Progenitor cell of endocrine pancreas (in vitro differentiated cells): ENCODE data around the gene VEPH1. TPM values are rescaled to one million over a fixed set of nuclear protein-coding genes. Genes with fewer than 3 reads are reported as not detected.

Experiments
- DNase-seq: peaks from one replicate; pipeline ENCODE4 v3.0.0; 2021; ENCODE audit warnings: low spot score; ENCODE audit not compliant: unreplicated experiment
- H3K27ac Mint-ChIP-seq: 2 replicates; pipeline ENCODE4 v1.8.0; 2021; ENCODE audit warnings: mild to moderate bottlenecking, moderate library complexity, mixed read lengths
- H3K27me3 Mint-ChIP-seq: 2 replicates; pipeline ENCODE4 v1.8.0; 2021; ENCODE audit warnings: mixed read lengths
- H3K36me3 Mint-ChIP-seq: 2 replicates; pipeline ENCODE4 v1.8.0; 2022; ENCODE audit warnings: mixed read lengths; ENCODE audit not compliant: insufficient read depth
- H3K4me1 Mint-ChIP-seq: 2 replicates; pipeline ENCODE4 v1.8.0; 2021; ENCODE audit warnings: low read depth, mixed read lengths
- H3K4me3 Mint-ChIP-seq: 2 replicates; pipeline ENCODE4 v1.8.0; 2021; ENCODE audit warnings: low read depth, mild to moderate bottlenecking, moderate library complexity, mixed read lengths
- H3K9me3 Mint-ChIP-seq: 2 replicates; pipeline ENCODE4 v1.8.0; 2021; ENCODE audit warnings: low read depth, mixed read lengths
- CTCF ChIP-seq: fragments of 200-600 bp; sonication (generic); IDR thresholded peaks from one replicate; pipeline ENCODE4 v1.5.0; 2021; ENCODE audit warnings: antibody characterized with exemption, mild to moderate bottlenecking; ENCODE audit not compliant: unreplicated experiment
- total RNA-seq: library from RNA; stranded (reverse); gene quantifications from 2 replicates; pipeline ENCODE4 v1.2.1, GENCODE V29; 2021

Gene VEPH1
- total RNA-seq, 1 donor from 2014 or later: 12.3 TPM

- peaks cover 14% of the 10 kb centered on the region for H3K4me1 Mint-ChIP-seq
- DNase-seq: no peak
- H3K27ac Mint-ChIP-seq: no peak overlapping the region
- peaks cover 3% of the 10 kb centered on the region for H3K36me3 Mint-ChIP-seq
- H3K9me3 Mint-ChIP-seq: peaks cover 8% of the 10 kb centered on the region
- no peaks in the 10 kb centered on the region for H3K27me3 Mint-ChIP-seq
- H3K4me3 Mint-ChIP-seq: no peak overlapping the region
- TF ChIP-seq CTCF: no peak
Measured at GRCh38 chr3:157522648-157523047, 19.4 kb upstream of the VEPH1 start.

- peaks cover 19% of the 10 kb centered on the region for H3K4me1 Mint-ChIP-seq
- no peak for DNase-seq
- no peak for TF ChIP-seq CTCF
- H3K27ac Mint-ChIP-seq: no peak overlapping the region
- no peaks in the 10 kb centered on the region for H3K27me3 Mint-ChIP-seq
- H3K4me3 Mint-ChIP-seq: no peak overlapping the region
- H3K36me3 Mint-ChIP-seq: peaks cover 3% of the 10 kb centered on the region
- H3K9me3 Mint-ChIP-seq: peaks cover 8% of the 10 kb centered on the region
Measured at GRCh38 chr3:157520485-157521150, 17.4 kb upstream of the VEPH1 start.

GRCh38 chr3:157518881-157519280 is 15.7 kb upstream of the VEPH1 start:
- Mint-ChIP-seq H3K27me3 (no peaks in the 10 kb centered on the region), H3K9me3 (peaks cover 6% of the 10 kb centered on the region), H3K4me1 (peaks cover 20% of the 10 kb centered on the region), H3K27ac (no peak overlapping the region), H3K4me3 (no peak overlapping the region), H3K36me3 (peaks cover 3% of the 10 kb centered on the region)
- DNase-seq: no peak
- no peak for TF ChIP-seq CTCF

GRCh38 chr3:157516928-157517327 is 13.7 kb upstream of the VEPH1 start:
- no peak overlapping the region for H3K27ac Mint-ChIP-seq
- H3K27me3 Mint-ChIP-seq: no peaks in the 10 kb centered on the region
- no peak for TF ChIP-seq CTCF

GRCh38 chr3:157515398-157515797 is 12.2 kb upstream of the VEPH1 start:
- no peak for DNase-seq
- peaks cover 8% of the 10 kb centered on the region for H3K4me1 Mint-ChIP-seq

More at GRCh38 chr3:157516928-157517327, 13.7 kb upstream of the VEPH1 start:
- DNase-seq: no peak
- H3K9me3 Mint-ChIP-seq: peaks cover 3% of the 10 kb centered on the region
- no peak overlapping the region for H3K4me3 Mint-ChIP-seq
- H3K4me1 Mint-ChIP-seq: peaks cover 13% of the 10 kb centered on the region
- H3K36me3 Mint-ChIP-seq: peaks cover 3% of the 10 kb centered on the region

More at GRCh38 chr3:157515398-157515797, 12.2 kb upstream of the VEPH1 start:
- no peak for TF ChIP-seq CTCF
- H3K27me3 Mint-ChIP-seq: no peaks in the 10 kb centered on the region
- no peak overlapping the region for H3K4me3 Mint-ChIP-seq
- H3K27ac Mint-ChIP-seq: no peak overlapping the region
- peaks cover 3% of the 10 kb centered on the region for H3K9me3 Mint-ChIP-seq
- H3K36me3 Mint-ChIP-seq: peaks cover 3% of the 10 kb centered on the region
